ENCODE data around the gene CASZ1. TPM values are rescaled to one million over a fixed set of nuclear protein-coding genes. Genes with fewer than 3 reads are reported as not detected.

CASZ1 gene
- total and polyA plus RNA-seq, 2 experiments from 2014 or later: 6.2 to 6.7 TPM

- ATAC-seq: no peak
- peaks cover 19% of the 10 kb centered on the region for H3K27me3 Mint-ChIP-seq (ENCODE audit: insufficient read depth, low read depth, poor library complexity)
- DNase-seq (ENCODE audit: low spot score): no peak
- Histone ChIP-seq H3K4me1 (ENCODE audit: insufficient read depth) (peaks cover 32% of the 10 kb centered on the region), H3K9me2 (ENCODE audit: insufficient read depth) (no peaks in the 10 kb centered on the region), H3K4me2 (no peak overlapping the region), H2AFZ (no peak overlapping the region), H3K27me3 (ENCODE audit: insufficient read depth) (no peaks in the 10 kb centered on the region), H3K27ac (ENCODE audit: low read depth) (no peak overlapping the region), H3K79me2 (replicated peaks; ENCODE audit: insufficient read depth) (no peaks in the 10 kb centered on the region), H3K4me3 (no peak overlapping the region), H3F3A (replicated peaks; ENCODE audit: low read depth) (peaks cover 2% of the 10 kb centered on the region; the same call in 1 of the 2 replicates), H4K20me1 (replicated peaks; ENCODE audit: insufficient read depth) (peaks cover 3% of the 10 kb centered on the region; the same call in 1 of the 2 replicates), H3K36me3 (ENCODE audit: insufficient read depth) (peaks cover 5% of the 10 kb centered on the region; the same call in 1 of the 2 replicates)
- H3K4me3 Mint-ChIP-seq: no peak overlapping the region
- no peaks in the 10 kb centered on the region for H3K9me3 Mint-ChIP-seq
- H3K4me1 Mint-ChIP-seq: peaks cover 62% of the 10 kb centered on the region
- no peaks in the 10 kb centered on the region for H3K36me3 Mint-ChIP-seq (ENCODE audit: low read depth)
- H3K27ac Mint-ChIP-seq: no peak overlapping the region
- TF ChIP-seq ZNF462 (CRISPR knock-in tag; IDR thresholded peaks at IDR 0.05): no peak
- TF ChIP-seq REST (IDR thresholded peaks at IDR 0.05; ENCODE audit: unreplicated experiment): no peak
- no peak for TF ChIP-seq JUNB (IDR thresholded peaks at IDR 0.05; ENCODE audit: unreplicated experiment)
- TF ChIP-seq ZNF331 (CRISPR knock-in tag; IDR thresholded peaks at IDR 0.05; ENCODE audit: low read depth): no peak
- TF ChIP-seq CTCF (conservative IDR thresholded peaks at IDR 0.05; ENCODE audit: low read depth in 2 of 2): no peak
- TF ChIP-seq EZH2 (IDR thresholded peaks at IDR 0.05; ENCODE audit: low read depth, unreplicated experiment): no peak
- TF ChIP-seq CREB1 (CRISPR knock-in tag; IDR thresholded peaks at IDR 0.05; ENCODE audit: low read depth): no peak
- TF ChIP-seq EZH2phosphoT487 (IDR thresholded peaks at IDR 0.05; ENCODE audit: unreplicated experiment): no peak
- TF ChIP-seq STAT1 (IDR thresholded peaks at IDR 0.05; ENCODE audit: unreplicated experiment): no peak
- TF ChIP-seq POLR2AphosphoS5 (IDR thresholded peaks at IDR 0.05; ENCODE audit: low read depth): no peak
- TF ChIP-seq ZNF114 (CRISPR knock-in tag; IDR thresholded peaks at IDR 0.05): no peak
- no peak for TF ChIP-seq NANOG (IDR thresholded peaks at IDR 0.05; ENCODE audit: borderline replicate concordance)
- TF ChIP-seq ETS1 (IDR thresholded peaks at IDR 0.05): no peak
Measured at GRCh38 chr1:10597492-10598388, 198.7 kb downstream of the CASZ1 start.
